ENCODE results near the gene POT1.

POT1 gene

GRCh38 chr7:124914298-124914697, 15.3 kb downstream of the POT1 start:
- no peak for DNase-seq (ENCODE audit: low read depth in 1 of 2, low spot score in 1 of 2)

DNA sequence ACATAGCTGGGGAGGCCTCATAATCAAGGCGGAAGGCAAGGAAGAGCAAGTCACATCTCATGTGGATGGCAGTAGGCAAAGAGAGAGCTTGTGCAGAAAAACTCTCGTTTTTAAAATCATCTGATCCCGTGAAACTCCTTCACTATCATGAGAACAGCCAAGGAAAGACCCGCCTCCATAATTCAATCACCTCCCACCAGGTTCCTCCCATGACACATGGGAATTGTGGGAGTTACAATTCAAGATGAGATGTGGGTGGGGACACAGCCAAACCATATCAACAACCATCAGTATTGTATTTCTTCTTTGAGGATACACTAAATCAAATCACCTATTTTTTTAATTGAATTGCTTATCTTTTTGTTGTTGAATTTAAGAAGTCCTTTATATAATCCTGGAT, 16.7 kb downstream of the POT1 start:
- no peak for DNase-seq (ENCODE audit: low read depth in 1 of 2, low spot score in 1 of 2)

GRCh38 chr7:124909808-124910207, 19.8 kb downstream of the POT1 start:
- no peak for DNase-seq (ENCODE audit: low read depth in 1 of 2, low spot score in 1 of 2)

GRCh38 chr7:124908259-124908658, 21.4 kb downstream of the POT1 start:
- no peak for DNase-seq (ENCODE audit: low read depth in 1 of 2, low spot score in 1 of 2)

DNA sequence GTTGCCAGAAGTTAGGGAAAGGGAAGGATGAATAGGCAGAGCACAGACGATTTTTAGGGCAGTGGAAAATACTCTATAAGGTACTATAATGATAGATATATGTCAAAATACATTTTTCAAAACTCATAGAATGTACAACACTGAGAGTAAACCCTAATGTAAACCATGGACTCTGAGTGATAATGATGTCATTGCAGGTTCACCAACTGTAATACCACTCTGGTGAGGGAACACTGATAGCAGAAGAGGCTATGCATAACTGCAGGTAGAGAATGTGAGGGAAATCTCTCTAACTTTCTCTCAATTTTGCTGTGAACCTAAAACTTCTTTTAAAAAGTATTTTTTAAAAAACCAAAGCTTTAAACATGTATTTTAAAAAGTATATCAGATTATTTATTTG, 22.1 kb downstream of the POT1 start:
- DNase-seq (ENCODE audit: low read depth in 1 of 2, low spot score in 1 of 2), result no peak

DNA sequence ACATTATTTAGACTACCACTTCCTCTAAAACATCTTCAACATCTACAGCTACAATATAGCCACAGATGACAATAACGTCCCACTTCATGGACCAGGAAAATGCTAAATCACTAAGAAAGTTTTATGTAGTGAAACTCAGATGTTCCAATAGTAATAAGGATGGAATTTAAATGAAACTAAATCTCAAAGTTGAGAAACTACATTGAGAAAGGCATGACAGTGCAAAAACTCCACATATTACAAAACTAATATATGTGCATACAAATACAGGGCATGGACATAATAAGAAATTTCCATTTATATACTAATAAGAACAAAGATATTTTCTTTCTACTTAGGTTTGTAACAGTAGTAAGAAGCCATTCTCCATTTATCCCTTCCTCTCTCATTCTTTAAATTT, 31.1 kb downstream of the POT1 start:
- no peak for DNase-seq (ENCODE audit: low read depth in 1 of 2, low spot score in 1 of 2)

DNA sequence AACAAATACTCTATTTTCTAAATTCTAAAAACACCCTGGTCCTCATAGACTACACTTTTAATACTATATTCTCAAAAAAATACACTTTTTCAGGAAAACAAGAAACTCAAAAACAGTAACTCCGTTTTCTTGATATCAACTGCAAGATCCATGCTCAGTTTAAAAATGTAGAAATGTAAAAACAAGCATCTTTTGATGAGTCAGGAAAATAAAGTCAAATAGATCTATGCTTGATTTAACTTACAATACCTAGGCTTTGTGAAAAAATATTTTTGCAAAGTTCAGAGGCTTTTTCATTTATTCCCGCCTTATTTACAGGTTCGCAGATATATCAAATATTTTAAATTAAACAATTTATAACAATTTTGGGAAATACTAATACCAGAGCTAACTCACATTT, 33.6 kb downstream of the POT1 start:
- no peak for DNase-seq (ENCODE audit: low read depth in 1 of 2, low spot score in 1 of 2)

GRCh38 chr7:124893140-124893827, 36.3 kb downstream of the POT1 start:
- no peak for DNase-seq (ENCODE audit: low read depth in 1 of 2, low spot score in 1 of 2)

GRCh38 chr7:124887247-124887646, 42.4 kb downstream of the POT1 start:
- DNase-seq (ENCODE audit: low read depth in 1 of 2, low spot score in 1 of 2), result no peak

DNA sequence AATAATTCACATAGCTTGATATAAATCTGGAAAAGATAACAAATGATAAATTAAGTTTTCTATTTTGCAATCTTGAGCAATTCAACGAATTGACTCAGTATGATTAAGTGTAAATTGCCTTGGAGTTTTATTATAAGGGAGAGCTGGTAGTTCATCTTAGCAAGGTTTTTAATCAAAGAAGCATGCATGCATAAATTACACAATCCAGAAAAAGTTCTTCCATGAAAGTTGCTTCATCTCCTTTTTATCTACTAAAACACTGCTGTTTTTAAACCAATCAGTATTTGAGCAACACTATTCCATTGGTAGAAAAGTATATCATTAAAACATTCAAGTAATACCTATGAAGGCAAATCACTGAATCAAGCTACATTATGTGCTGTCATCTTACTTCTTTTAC, 47.6 kb downstream of the POT1 start:
- no peak for DNase-seq (ENCODE audit: low read depth in 1 of 2, low spot score in 1 of 2)

DNA sequence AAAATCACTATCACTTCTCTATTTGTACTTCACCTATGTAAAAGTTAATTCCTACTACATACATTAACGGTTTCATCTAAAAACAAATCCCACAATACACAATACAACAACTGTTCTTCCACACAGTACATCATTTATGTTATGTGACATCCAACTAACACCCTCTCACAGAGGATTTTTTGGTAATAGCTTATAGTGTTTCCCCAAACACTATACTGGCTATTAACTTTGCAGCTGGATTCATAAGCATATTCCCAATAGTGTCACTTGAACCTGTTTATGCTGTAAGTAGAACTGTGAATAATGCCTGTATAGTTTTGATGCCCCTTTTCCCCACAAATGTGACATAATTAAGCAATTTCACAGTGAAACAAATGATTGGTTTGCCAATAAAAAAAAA, 49.9 kb downstream of the POT1 start:
- no peak for DNase-seq (ENCODE audit: low read depth in 1 of 2, low spot score in 1 of 2)

- DNase-seq (ENCODE audit: low read depth in 1 of 2, low spot score in 1 of 2), result no peak
These were observed 50.5 kb downstream of the POT1 start for GRCh38 chr7:124879103-124879502.

DNA sequence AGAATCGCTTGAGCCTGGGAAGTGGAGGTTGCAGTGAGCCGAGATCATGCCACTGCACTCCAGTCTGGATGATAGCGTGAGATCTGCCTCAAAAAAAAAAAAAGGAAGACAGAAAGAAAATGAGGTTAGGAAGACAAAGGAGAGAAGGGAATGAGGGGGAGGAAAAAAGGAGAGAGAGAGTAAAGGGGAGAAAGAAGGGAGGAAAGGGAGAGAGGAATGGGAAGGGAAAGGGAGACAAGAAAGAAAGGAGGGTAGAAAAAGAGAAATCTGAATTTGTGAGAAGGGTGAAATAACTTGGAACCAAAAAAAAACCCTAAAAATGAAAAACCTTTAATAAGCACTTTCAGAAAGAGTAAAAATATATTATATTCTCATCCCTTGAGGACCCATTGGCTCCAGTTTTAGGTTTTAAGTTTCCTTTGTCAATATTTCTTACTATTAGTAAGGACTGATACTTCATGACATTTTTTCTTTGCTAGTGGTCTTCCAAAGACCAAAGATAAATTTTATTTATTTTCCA, 54.9 kb downstream of the POT1 start:
- DNase-seq (ENCODE audit: low read depth in 1 of 2, low spot score in 1 of 2), result no peak

GRCh38 chr7:124857672-124858235, 71.9 kb downstream of the POT1 start:
- no peak for DNase-seq (ENCODE audit: low read depth in 1 of 2, low spot score in 1 of 2)

DNA sequence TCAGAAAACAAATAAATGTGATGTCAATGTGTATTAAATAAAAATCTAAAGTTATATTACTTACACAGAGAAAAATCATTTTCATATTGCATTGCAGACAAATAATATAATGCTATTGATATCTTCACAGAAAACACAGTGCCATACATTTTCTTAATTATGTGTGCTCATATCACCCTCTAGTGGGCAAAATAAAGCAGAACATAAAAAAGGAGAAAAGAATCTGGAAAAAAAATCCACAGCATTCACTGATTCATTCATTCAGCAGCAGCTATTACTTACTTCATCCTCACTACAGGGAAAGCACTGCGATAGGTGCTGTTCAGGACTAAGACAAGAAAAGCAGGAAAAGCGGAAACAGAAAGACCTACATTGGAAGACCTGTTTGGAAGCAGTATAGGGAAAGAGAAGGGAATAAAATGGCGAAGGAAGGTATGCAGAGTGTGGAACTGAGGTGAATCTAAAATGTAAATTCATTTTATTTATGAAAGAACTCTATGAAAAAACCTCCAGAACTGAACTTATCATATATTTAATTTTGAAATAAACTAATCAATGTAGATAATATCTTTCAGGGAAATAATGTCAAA, 73.2 kb downstream of the POT1 start:
- DNase-seq (ENCODE audit: low read depth in 1 of 2, low spot score in 1 of 2), result no peak

- no peak for DNase-seq (ENCODE audit: low read depth in 1 of 2, low spot score in 1 of 2)
These were observed 86.3 kb downstream of the POT1 start for GRCh38 chr7:124843336-124843735.

- no peak for DNase-seq (ENCODE audit: low read depth in 1 of 2, low spot score in 1 of 2)
These were observed 89.2 kb downstream of the POT1 start for GRCh38 chr7:124840435-124840834.

GRCh38 chr7:124839687-124840086, 89.9 kb downstream of the POT1 start:
- DNase-seq (ENCODE audit: low read depth in 1 of 2, low spot score in 1 of 2), result no peak

- no peak for DNase-seq (ENCODE audit: low read depth in 1 of 2, low spot score in 1 of 2)
These were observed 93.5 kb downstream of the POT1 start for GRCh38 chr7:124836173-124836572.

DNA sequence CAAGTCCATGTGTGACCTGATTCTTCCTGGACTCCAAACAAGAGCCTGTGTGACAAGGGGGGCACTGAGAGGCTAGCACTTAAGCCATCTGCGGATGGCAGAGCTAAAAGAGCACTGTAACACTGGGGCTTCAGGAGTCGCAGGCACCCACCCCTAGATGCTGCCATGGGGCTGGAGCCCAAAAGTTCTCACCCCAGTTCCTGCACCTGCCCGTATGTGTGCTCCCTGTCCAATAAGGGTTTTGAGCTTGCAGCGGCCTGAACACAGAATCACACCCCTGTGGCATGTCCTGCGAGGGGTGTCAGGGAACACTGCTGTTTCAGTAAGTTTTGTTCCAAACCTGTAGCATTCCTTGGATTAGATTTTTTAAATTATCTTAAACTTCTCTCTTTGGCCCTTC, 110.8 kb downstream of the POT1 start:
- DNase-seq (ENCODE audit: low read depth in 1 of 2, low spot score in 1 of 2), result no peak

- DNase-seq (ENCODE audit: low read depth in 1 of 2, low spot score in 1 of 2), result no peak
These were observed 115.4 kb downstream of the POT1 start for GRCh38 chr7:124813994-124814798.

- DNase-seq (ENCODE audit: low read depth in 1 of 2, low spot score in 1 of 2), result no peak
These were observed 116.9 kb downstream of the POT1 start for GRCh38 chr7:124812764-124813163.

All from activated CD4-positive, alpha-beta T cell treated with anti-CD3 and anti-CD28 coated beads, Interleukin-2, amount 50 U/mL, for 24 hours (primary cell).